Endothelial cell of umbilical vein (primary cell): ENCODE measurements around the gene MAP3K19. TPM values are rescaled to one million over a fixed set of nuclear protein-coding genes. Genes with fewer than 3 reads are reported as not detected.

ENCODE experiments used
- BruUV-seq: library from RNA; stranded (reverse); fragments of 400-500 nt; replicated peaks from 2 replicates; lab custom pipeline; 2021; lab: Mats Ljungman, UMichigan
- CTCF ChIA-PET: fragments of 300-600, 350-600 bp; sonication (Branson Sonifier 250); formaldehyde crosslinking; loops from one replicate; lab custom pipeline; 2021; ENCODE audit warnings: antibody characterized with exemption, inconsistent platforms; lab: Charles Lee
- POLR2A ChIA-PET: fragments of 300-600, 350-600 bp; sonication (Branson Sonifier 250); formaldehyde crosslinking; loops from one replicate; lab custom pipeline; 2021; ENCODE audit warnings: antibody characterized with exemption, inconsistent platforms; lab: Charles Lee
- DNase-seq: peaks from one replicate; pipeline ENCODE4 v3.0.0-alpha.2; 2011; ENCODE audit warnings: low read depth, low spot score
- FAIRE-seq: peaks from 2 replicates; lab custom pipeline; 2011; peaks lifted over from hg19 to GRCh38; lab: Jason Lieb, UNC
- H2AFZ ChIP-seq: 2 replicates; pipeline ENCODE4 v1.6.0; 2012; ENCODE audit warnings: low read depth, low read length, control low read depth, inconsistent platforms
- H3K27ac ChIP-seq: 2 replicates; pipeline ENCODE4 v1.5.1; 2011; ENCODE audit warnings: low read depth, mild to moderate bottlenecking, control low read depth, low read length, moderate library complexity; ENCODE audit not compliant: insufficient read depth
- H3K27me3 ChIP-seq, 2 experiments: 2 replicates each; pipeline versions ENCODE4 v1.6.0 to v1.6.1; 2011; ENCODE audit warnings: low read length in 2 of 2, mixed read lengths in 1 of 2; ENCODE audit not compliant: control insufficient read depth in 2 of 2, insufficient read depth in 2 of 2
- H3K36me3 ChIP-seq, 2 experiments: 2 replicates in 1 of 2; 3 replicates in 1 of 2; pipeline ENCODE4 v1.5.1; 2011; ENCODE audit warnings: low read length in 2 of 2, mild to moderate bottlenecking in 1 of 2, moderate library complexity in 1 of 2; ENCODE audit not compliant: control insufficient read depth in 2 of 2, insufficient read depth in 2 of 2; ENCODE audit errors: extremely low read depth in 1 of 2
- H3K4me1 ChIP-seq: 3 replicates; pipeline ENCODE4 v1.5.1; 2011; ENCODE audit warnings: mild to moderate bottlenecking, low read length; ENCODE audit not compliant: control insufficient read depth, insufficient read depth; ENCODE audit errors: extremely low read depth
- H3K4me2 ChIP-seq: 2 replicates; pipeline ENCODE4 v1.6.1; 2011; ENCODE audit warnings: low read length, control low read depth, mixed read lengths; ENCODE audit not compliant: insufficient read depth
- H3K4me3 ChIP-seq, 3 experiments: fragments of 200-600 bp in 1 of 3; sonication (generic), shearing (Covaris generic) in 1 of 3; replicated peaks in 1 of 3; 2 replicates each; pipeline ENCODE4 v1.5.1; 2011 to 2016; ENCODE audit warnings: control low read depth in 3 of 3, low read length in 3 of 3, mild to moderate bottlenecking in 2 of 3, inconsistent platforms in 1 of 3, low read depth in 1 of 3, moderate library complexity in 1 of 3; ENCODE audit not compliant: insufficient read depth in 1 of 3
- H3K79me2 ChIP-seq: 2 replicates; pipeline ENCODE4 v1.6.0; 2012; ENCODE audit warnings: low read length, inconsistent platforms; ENCODE audit not compliant: control insufficient read depth, insufficient read depth
- H3K9ac ChIP-seq: replicated peaks from 2 replicates; pipeline ENCODE3; 2011; ENCODE audit warnings: low read length, control low read depth; ENCODE audit not compliant: insufficient read depth; ENCODE audit errors: extremely low read depth
- H3K9me1 ChIP-seq: replicated peaks from 3 replicates; pipeline ENCODE4 v1.6.0; 2011; ENCODE audit warnings: mild to moderate bottlenecking, low read length; ENCODE audit not compliant: control insufficient read depth, insufficient read depth; ENCODE audit errors: extremely low read depth
- H3K9me3 ChIP-seq: replicated peaks from 2 replicates; pipeline ENCODE4 v1.5.1; 2012; ENCODE audit warnings: low read length, inconsistent platforms; ENCODE audit not compliant: control insufficient read depth, insufficient read depth
- H4K20me1 ChIP-seq: replicated peaks from 2 replicates; pipeline ENCODE3; 2011; ENCODE audit warnings: mild to moderate bottlenecking, low read length; ENCODE audit not compliant: control insufficient read depth, insufficient read depth; ENCODE audit errors: extremely low read depth
- EZH2 ChIP-seq: IDR thresholded peaks from 2 replicates; pipeline ENCODE4 v1.6.1; 2012; ENCODE audit warnings: borderline replicate concordance, low read depth, mild to moderate bottlenecking, moderate library complexity, low read length, inconsistent platforms; ENCODE audit not compliant: severe bottlenecking
- FOS ChIP-seq: IDR thresholded peaks from 2 replicates; pipeline ENCODE4 v1.6.1; 2011; ENCODE audit warnings: mild to moderate bottlenecking, low read length, moderate library complexity, borderline replicate concordance; ENCODE audit not compliant: insufficient read depth
- GATA2 ChIP-seq: IDR thresholded peaks from 2 replicates; pipeline ENCODE4 v1.7.0; 2011; ENCODE audit warnings: low read depth, mild to moderate bottlenecking, moderate library complexity, mixed read lengths, low read length; ENCODE audit not compliant: insufficient read length, insufficient read depth
- JUN ChIP-seq: IDR thresholded peaks from 2 replicates; pipeline ENCODE4 v1.6.1; 2011; ENCODE audit warnings: borderline replicate concordance, low read depth; ENCODE audit not compliant: insufficient read length, insufficient read depth
- MYC ChIP-seq: IDR thresholded peaks from one replicate; pipeline ENCODE4 v1.6.1; 2011; ENCODE audit warnings: mild to moderate bottlenecking, low read depth, low read length
- POLR2A ChIP-seq: IDR thresholded peaks from 2 replicates; pipeline ENCODE4 v1.6.1; 2012; ENCODE audit warnings: low read depth, mild to moderate bottlenecking, control low read depth, low read length
- POLR2AphosphoS5 ChIP-seq: IDR thresholded peaks from 2 replicates; pipeline ENCODE4 v1.6.1; 2012; ENCODE audit warnings: low read depth, mild to moderate bottlenecking, control low read depth, low read length, moderate library complexity; ENCODE audit not compliant: insufficient read depth
- dilution Hi-C: fragments of 300-500 bp; cut with MboI; formaldehyde crosslinking; loops from one replicate; pipeline ENCODE4 v1.15.0; 2019; ENCODE audit warnings: low sequenced_read_pairs; ENCODE audit not compliant: extremely low pct_ligation_motif_present
- intact Hi-C: fragments of 100-400 bp; cut with micrococcal nuclease; formaldehyde crosslinking; loops from one replicate; pipeline ENCODE4 v1.10.0; 2022
- polyA plus RNA-seq, 4 experiments: library from polyadenylated mRNA; depleted of rRNA in 3 of 4; stranded (reverse) in 3 of 4; unstranded in 1 of 4; fragments of >200 nt; gene quantifications; 2 replicates each; pipeline versions ENCODE4 v1.2.1 to v1.2.3, GENCODE V29; 2011 to 2012; ENCODE audit warnings: missing spikeins in 1 of 4
- total RNA-seq: library from RNA; stranded (reverse); gene quantifications from 2 replicates; pipeline ENCODE4 v1.2.3, GENCODE V29; 2021
- TF ChIP-seq, protein P1 (sequence below), 2 donors: IDR thresholded peaks; 1 replicate in 1 of 2; 2 replicates in 1 of 2; pipeline ENCODE4 v1.5.1; 2011; ENCODE audit warnings: low read length in 2 of 2, mild to moderate bottlenecking in 2 of 2, moderate library complexity in 2 of 2, control low read depth in 1 of 2, inconsistent platforms in 1 of 2, low read depth in 1 of 2; ENCODE audit not compliant: insufficient read depth in 1 of 2; ENCODE audit errors: extremely low read depth in 1 of 2
- TF ChIP-seq, protein P2 (sequence below): IDR thresholded peaks from 2 replicates; pipeline ENCODE4 v1.6.1; 2011; ENCODE audit not compliant: insufficient read depth, insufficient read length

Gene MAP3K19
- total and polyA plus RNA-seq, 2 donors (not counting 3 experiments of a cell fraction or from before 2014, with no cell fraction given), result not detected

DNA sequence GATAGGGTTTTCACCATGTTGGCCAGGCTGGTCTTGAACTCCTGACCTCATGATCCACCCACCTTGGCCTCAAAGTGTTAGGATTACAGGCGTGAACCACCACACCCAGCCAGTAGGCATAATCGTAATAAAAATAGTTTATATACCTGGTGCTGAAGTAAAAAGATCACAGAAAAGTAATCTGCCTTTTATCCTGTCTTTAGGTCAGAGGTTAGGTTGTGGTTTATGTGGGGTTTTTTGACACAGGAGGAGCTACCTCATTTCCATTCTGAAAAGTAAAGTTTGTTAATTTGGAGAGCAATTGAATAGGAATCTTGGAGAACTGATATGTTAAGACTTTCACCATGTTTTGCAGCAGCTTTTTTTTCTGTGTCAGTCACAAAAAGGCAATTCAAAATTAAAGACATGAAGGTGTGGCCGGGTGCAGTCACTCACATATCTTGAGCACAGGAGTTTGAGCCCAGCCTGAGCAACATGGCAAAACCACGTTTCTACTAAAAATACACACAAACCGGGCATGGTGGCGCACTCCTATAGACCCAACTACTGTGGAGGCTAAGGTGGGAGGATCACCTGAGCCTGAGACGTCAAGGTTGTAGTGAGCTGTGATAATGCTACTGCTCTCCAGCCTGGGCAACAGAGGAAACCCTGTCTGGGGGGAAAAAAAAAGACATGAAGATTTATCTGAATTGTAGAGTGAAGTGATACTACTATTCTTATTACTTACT lies 97.1 kb downstream of the MAP3K19 start:
- intact Hi-C loops, result no loop called here
- POLR2A ChIA-PET, result interaction anchor here (0.7 kb wide), 1 partner anchor 15 kb away, joined by 4 read pairs; no protein-coding TSS in a partner anchor
- H3K9me1 ChIP-seq, result no peaks in the 10 kb centered on the region

More for the DNA sequence above, 97.1 kb downstream of the MAP3K19 start:
- Histone ChIP-seq H3K79me2 (peaks cover 16% of the 10 kb centered on the region), H3K9me3 (no peaks in the 10 kb centered on the region), H4K20me1 (peaks cover 2% of the 10 kb centered on the region), H2AFZ (no peak overlapping the region), H3K4me1 (no peaks in the 10 kb centered on the region), H3K27me3 (no peaks in the 10 kb centered on the region), H3K36me3 (peaks cover 18 to 33% of the 10 kb centered on the region in 2 experiments), H3K27ac (no peak overlapping the region), H3K4me3 (no peak overlapping the region), H3K9ac (no peak overlapping the region), H3K4me2 (no peak overlapping the region)
- CTCF ChIA-PET, result interaction anchor here (1.9 kb wide), 1 partner anchor 490 kb away, joined by 5 read pairs; no protein-coding TSS in a partner anchor
- dilution Hi-C loops, result no loop called here
- DNase-seq (no peak), FAIRE-seq (peak; percentile 60)
- no TSS peak for BruUV-seq
- TF ChIP-seq POLR2AphosphoS5, result no peak
- TF ChIP-seq JUN, result no peak
- TF ChIP-seq, protein P1, sequence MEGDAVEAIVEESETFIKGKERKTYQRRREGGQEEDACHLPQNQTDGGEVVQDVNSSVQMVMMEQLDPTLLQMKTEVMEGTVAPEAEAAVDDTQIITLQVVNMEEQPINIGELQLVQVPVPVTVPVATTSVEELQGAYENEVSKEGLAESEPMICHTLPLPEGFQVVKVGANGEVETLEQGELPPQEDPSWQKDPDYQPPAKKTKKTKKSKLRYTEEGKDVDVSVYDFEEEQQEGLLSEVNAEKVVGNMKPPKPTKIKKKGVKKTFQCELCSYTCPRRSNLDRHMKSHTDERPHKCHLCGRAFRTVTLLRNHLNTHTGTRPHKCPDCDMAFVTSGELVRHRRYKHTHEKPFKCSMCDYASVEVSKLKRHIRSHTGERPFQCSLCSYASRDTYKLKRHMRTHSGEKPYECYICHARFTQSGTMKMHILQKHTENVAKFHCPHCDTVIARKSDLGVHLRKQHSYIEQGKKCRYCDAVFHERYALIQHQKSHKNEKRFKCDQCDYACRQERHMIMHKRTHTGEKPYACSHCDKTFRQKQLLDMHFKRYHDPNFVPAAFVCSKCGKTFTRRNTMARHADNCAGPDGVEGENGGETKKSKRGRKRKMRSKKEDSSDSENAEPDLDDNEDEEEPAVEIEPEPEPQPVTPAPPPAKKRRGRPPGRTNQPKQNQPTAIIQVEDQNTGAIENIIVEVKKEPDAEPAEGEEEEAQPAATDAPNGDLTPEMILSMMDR (IDR thresholded peaks at IDR 0.05; ENCODE audit: extremely low read depth in 1 of 2, insufficient read depth in 1 of 2, low read depth in 1 of 2, low read length in 2 of 2), result no peak
- TF ChIP-seq GATA2, result no peak
- TF ChIP-seq EZH2, result no peak
- TF ChIP-seq, protein P2, sequence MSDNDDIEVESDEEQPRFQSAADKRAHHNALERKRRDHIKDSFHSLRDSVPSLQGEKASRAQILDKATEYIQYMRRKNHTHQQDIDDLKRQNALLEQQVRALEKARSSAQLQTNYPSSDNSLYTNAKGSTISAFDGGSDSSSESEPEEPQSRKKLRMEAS, result no peak
- TF ChIP-seq POLR2A, result no peak
- no peak for TF ChIP-seq FOS
- no peak for TF ChIP-seq MYC
